Measurements from ENCODE around the gene TAAR2.

DNA sequence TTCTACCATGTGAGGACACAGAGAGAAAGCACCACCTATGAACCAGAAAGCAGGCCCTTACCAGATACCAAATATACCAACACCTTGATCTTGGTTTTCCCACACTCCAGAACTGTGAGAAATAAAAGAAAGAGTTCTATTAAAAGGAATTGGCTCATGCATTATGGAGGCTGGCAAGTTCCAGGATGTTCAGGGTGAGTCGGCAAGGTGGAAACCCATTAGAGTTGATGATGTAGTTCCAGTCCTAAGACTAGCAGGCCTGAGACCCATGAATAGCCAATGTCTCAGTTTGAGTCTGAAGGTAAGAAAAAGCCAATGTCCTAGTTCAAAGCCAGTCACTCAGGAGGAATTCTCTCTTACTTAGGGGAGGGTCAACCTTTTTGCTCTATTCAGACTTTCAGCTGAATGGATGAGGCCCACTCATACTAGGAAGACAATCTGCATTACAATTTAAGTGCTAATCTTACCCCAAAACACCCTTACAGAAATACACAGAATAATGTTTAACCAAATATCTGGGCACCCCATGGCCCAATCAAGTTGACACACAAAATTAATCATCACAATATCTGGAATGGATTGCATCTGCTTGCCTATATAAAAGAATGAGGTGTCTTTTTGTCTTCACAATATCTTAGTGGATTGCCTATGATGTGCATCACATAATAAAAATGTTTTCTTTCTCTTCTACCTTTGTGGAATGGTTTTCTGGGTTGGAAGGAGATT lies 40.4 kb upstream of the TAAR2 start:
- TF ChIP-seq, protein P1, sequence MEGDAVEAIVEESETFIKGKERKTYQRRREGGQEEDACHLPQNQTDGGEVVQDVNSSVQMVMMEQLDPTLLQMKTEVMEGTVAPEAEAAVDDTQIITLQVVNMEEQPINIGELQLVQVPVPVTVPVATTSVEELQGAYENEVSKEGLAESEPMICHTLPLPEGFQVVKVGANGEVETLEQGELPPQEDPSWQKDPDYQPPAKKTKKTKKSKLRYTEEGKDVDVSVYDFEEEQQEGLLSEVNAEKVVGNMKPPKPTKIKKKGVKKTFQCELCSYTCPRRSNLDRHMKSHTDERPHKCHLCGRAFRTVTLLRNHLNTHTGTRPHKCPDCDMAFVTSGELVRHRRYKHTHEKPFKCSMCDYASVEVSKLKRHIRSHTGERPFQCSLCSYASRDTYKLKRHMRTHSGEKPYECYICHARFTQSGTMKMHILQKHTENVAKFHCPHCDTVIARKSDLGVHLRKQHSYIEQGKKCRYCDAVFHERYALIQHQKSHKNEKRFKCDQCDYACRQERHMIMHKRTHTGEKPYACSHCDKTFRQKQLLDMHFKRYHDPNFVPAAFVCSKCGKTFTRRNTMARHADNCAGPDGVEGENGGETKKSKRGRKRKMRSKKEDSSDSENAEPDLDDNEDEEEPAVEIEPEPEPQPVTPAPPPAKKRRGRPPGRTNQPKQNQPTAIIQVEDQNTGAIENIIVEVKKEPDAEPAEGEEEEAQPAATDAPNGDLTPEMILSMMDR (conservative IDR thresholded peaks at IDR 0.05 in 1 of 2, IDR thresholded peaks at IDR 0.05 in 1 of 2; ENCODE audit: low read depth in 1 of 2, low read length in 2 of 2), result no peak
- no peak for TF ChIP-seq EZH2 (IDR thresholded peaks at IDR 0.05; ENCODE audit: low read length, missing control alignments)

Measured in fibroblast of lung (primary cell).